Dedifferentiated amniotic fluid mesenchymal stem cell (primary cell): ENCODE measurements around the gene KCNV2.

Source experiments
- DNase-seq: peaks from one replicate; pipeline ENCODE4 v3.0.0-alpha.2; 2016; ENCODE audit errors: extremely low spot score

KCNV2 gene

DNA sequence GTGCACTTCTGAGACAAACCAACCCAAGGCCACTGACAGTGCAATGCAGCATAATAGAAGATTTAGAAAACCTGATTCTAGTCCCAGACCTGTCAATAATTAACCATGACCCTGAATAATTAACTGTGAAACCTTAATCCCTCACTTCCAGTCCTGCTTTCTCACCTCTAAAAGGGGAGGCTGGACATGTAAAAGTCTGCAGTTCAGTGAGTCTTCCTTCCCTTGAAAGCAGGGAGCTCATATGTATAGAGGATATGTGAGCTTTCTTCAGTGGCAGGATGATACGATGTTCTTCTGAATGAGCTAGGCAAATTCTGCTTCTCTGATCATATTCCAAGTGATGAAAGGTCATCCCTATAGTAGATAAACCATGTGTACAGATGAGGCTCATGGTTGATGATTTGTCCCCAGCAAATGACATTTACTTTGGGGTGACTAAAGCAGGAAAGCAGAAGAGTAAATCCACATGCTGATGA lies 2.9 kb downstream of the KCNV2 start:
- no peak for DNase-seq

DNA sequence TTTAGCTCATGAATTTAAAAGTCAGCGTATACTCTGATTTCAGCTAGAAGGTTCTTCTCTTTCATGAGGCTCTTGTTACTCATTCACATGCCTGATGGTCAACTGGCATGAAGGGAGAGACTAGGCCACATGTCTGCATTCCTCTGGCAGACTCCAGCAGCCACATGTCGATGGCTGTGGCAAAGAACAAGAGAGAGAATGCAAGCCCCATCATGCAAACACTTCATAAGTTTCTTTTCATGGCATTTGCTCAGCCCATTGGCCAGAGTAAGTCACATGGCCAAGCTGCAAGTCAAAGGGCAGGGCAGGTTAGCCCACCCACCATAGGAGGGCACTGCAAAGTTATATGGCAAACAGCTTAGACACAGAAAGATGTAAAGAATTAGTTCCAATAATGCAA lies 5.4 kb downstream of the KCNV2 start:
- DNase-seq = peak; percentile 41

DNA sequence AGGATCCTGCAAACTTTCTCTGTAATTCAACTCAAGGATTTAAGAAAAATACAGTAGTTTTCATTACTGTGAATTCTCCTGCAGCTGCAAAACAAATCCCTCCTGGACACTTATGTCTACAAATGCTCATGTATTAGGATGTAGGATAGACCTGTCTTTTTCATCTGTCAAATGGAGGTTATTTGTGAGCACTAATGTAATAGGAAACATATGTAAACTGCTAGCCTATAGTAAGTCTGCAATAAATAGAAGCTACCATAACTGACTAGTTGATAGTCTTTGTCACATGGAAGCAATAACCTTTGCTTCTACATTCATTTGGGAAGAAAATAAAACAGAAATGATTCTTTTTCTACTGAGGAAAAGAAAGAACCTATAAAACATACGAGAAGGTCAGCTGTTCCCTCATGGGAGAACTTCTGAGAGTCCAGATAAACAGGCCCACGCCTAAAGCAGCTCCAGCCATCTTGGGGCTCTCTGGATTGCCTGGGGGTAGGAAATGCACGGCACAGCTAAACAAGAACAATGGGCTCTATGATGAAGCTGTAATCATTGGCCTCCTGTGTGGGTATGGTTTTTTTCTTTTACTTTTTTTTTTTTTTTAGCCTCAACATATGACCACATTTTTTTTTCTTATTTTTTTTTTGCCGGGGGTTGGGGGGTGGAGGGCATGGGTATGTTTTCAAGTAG lies 6.2 kb downstream of the KCNV2 start:
- DNase-seq = no peak

DNA sequence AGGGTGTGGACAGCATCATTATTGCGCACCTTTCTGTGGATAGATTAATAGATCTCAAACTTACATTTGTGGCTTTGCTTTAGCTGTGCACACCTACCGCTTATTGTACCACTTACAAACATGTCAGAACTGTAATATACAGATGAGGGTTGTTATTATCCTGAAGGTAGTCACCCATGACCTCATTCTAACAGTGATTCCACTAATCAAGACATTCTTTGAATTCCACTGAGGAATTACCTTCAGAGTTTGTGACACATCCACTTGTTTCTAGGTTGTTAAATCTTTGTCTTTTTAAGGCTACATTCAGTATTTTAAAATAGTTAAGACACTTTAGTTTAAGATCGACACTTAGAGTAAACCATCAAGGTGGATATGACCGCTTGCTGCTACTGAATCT lies 7.8 kb downstream of the KCNV2 start:
- DNase-seq = no peak

DNA sequence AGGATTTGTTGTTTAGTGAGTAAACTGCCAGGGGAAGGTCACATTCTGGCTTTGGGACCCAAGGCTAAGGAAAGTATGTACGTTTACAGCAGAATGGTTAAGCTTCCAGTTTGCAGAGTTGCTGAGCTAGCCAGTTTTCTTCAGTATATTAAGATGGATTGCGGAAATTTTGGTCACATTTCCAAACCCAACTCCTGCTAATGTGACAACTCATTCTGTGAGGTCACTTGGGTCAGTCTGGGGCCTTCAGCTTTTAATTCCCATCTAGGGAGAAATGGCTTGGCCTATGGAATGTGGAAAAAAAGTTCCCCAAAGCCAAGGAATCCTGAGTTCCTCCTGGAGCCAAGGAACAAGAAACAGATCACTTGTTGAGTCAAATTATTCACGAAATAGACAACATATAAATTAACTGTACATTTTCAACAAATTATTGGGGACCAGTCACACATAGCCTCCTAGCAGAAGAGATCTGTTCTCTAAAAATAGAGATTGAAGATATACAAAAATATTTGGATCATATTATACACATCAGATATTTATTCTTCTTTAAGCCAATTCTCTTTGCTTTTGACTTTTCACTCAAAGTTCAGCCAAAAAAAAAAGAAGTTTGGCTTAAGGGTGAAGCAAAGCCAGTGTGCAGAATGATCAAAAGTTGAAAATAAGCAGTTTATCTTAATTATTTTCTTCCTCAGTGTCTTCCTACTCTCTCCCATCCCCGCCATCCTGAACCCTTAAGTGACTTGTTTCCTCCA lies 8.8 kb downstream of the KCNV2 start:
- DNase-seq = no peak

DNA sequence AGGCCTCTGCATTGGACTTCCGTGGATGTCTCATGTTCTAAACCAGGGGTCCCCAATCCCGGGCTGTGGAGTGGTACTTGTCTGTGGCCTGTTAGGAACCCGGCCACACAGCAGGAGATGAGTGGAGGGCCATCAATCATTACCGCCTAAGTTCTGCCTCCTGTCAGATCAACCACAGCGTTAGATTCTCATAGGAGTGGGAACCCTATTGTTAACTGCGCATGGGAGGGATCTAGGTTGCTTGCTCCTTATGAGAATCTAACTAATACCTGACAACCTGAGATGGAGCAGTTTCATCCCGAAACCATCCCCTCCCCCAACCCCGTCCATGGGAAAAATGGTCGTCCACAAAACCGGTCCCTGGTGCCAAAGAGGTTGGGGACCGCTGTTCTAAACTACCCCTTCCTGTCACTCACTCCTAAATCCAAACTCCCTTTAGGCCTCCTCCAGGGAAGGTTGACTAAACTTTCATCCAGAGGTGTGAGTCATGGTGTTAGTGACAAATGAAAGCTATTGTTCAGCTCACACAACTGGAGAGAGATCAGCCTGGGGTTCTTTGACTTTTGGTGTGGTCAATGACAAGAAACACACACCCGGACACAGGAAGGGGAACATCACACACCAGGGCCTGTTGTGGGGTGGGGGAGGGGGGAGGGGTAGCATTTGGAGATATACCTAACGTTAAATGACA lies 9.5 kb downstream of the KCNV2 start:
- DNase-seq = no peak

DNA sequence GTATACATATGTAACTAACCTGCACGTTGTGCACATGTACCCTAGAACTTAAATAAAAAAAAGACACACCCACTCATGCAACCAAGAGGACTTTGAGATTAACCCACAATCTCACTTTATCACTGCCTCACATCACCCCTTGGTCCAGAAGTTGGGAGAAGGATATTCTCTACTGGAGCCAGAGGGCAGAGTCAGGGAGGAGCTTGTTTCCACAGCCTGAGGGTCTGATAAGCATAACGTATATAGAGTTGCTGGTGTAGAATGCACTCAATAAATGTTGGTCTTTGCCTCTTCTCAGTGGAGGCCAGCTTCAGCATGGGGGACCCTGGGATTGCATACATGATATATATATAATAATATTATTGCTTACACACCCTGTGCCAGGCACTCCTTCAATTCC lies 10.1 kb downstream of the KCNV2 start:
- no peak for DNase-seq

DNA sequence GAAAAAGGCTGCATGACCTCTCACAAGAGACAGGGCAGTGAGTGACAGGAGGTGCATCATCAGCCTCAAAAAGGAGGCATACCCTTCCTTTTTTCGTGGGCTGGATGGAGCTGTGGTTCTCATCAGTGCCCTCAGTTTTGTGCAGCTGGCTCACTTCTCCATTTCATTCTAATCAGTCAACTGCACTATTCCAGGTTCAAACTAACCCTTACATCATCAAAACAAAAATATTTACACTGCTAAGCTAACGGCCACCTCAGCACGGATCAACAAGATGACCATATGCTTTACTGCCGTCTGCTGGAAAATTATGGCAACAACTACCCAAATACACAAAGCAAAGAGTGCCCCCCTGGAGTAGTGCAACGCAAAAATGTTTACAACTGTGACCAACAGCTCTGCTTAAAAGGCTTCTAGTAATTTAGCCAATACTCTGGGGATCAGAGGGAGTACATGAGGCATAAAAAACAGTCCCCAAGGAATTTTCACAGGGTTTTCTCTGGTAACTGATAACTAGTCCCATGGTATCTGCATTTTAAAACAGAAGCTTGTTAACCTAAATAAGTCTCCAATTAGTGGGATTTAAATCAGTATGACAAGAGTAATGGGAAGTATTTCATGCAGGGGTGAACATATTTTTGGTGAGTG lies 10.8 kb downstream of the KCNV2 start:
- DNase-seq = peak; percentile 49

DNA sequence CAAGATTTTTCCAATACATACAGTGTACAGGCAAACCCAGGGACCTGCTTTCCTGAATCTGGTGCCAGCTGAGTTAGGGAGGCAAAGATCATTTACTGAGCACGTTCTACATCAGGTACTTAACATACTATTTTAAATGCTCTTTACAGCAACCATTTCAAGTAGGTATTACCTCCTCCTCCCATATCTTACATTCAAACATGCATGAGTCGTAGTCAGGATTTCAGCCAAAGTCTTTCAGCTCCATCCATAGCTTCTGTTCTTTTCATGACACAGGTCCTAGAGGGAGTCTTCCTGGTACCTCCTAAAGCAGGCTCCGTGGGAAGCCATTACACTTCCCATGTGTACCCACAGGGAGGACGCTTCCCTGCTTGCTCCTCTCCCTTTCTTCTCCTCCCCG lies 11.7 kb downstream of the KCNV2 start:
- no peak for DNase-seq

DNA sequence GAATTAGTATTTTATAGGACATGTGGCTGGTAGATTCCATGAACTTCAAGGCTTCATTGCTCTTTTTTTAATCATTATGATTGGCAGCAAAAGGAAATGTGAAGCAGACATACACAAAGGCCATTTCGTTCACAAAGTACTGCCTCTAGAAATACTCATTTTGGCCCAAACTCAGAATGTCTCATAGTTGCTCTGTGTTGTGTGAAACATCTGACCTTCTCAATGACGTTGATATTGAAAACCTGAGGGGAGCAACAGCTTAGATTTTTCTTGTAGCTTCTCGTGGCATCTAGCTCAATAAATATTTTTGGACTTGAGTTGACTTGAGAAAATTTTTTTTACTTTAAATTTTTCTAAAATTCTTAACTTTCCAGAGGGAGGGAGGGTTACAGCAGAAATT lies 12.4 kb downstream of the KCNV2 start:
- DNase-seq = no peak

DNA sequence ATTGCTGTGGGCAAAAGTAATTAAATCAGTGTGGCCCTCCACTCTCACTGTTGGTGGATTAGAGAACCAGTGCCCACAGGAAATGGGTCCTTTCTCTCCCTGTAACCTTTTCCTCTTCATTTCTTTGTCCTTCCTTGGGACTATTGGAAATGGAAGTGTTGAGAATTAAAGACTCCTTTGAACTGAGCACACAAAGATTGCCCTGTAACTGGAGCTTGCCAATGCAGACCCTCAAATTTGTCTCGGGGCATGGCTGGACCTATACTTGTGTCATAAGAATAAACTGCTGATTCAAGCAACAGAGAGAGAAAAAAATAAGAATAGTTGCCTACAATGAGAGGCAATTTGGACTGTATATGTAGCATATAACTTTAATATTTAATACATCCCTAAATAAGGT lies 13.7 kb downstream of the KCNV2 start:
- DNase-seq = no peak

DNA sequence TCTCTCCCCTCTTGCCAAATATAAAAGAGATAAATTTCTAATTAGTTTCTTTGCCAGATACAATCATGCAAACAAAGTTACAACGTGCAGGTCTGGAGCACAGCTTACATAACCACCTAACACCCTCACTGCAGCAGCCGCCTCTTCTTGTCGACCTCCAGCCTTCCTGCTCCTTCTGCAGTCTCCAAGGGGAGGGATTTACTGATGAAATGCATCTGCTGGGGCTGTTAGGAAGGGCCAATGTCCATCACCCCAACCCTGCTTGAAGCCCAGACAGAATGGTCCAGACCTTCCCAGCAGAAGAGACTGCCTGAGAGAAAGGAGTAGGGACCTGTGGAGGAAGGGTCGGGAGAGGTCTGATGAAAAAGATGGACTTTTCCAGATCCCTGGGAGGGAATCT lies 15.2 kb downstream of the KCNV2 start:
- no peak for DNase-seq

DNA sequence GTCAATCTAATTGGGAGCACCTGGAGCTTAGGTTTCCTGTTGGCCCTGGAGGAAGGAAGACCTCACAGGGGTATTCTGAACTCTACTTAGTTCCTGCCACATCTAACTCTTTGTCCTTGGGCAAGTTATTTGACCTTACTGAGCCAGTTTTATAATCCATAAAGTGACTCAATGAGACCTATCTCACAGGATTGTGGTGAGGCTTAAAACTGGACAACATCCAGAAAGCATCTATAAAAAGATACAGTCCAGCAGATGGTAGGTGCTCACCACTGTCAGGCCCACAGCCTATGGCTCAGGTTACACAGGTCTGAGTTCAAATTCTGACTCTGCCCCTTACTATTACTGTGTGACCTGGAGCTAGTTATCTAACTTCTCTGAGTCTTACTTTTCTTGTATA lies 23.3 kb downstream of the KCNV2 start:
- DNase-seq = no peak

DNA sequence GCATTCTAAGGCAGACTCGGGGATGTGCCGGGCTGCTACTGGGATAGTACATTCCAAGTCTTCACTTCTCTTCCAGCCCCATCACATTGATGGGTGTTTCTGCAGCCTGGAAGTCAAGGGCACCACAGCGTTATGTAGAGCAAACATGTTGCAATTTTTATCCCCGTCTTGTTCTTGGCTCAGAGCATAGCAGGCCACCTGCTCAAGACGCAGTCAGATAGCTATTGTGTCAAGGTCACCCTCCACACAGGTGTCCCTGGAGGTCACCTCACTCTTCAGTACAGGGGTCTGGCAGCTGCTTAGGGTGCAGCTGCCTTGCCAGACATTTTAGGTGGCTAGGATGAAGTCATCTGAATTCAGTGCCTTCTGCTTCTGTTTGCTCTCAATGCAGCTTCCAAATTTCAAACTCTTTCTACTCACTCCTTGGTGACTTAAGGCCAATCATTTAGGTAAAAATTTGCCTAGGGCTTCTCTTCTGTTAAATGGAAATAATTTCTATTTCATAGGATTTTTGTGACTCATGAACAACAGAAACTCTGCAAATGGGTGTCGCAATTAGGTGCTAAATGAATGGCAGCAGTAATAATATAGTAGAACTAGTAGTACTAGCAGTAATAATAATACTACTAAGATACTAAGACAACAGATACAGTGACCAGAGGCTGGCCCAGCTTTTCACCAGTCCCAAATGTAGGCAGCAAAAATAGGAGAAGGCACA lies 24.3 kb downstream of the KCNV2 start:
- DNase-seq = no peak

DNA sequence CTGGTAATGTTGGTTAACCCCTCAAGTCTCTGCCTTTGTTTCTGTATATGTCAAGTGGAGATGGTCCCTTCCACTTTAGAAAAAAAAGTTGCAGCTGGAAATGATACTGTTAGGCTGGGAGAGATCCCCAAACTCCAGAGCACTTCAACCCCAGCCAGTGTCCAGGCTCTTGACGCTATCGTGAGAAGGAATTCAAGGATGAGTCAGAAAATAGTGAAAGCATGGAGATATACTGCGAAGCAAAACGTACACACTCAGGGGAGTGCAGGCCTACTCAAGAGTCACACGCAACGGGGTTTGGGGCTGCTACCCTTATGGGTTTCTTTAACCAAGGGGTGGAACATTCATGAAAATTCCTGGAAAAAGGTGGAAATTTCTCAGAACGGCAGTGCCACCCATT lies 24.9 kb downstream of the KCNV2 start:
- DNase-seq = no peak

DNA sequence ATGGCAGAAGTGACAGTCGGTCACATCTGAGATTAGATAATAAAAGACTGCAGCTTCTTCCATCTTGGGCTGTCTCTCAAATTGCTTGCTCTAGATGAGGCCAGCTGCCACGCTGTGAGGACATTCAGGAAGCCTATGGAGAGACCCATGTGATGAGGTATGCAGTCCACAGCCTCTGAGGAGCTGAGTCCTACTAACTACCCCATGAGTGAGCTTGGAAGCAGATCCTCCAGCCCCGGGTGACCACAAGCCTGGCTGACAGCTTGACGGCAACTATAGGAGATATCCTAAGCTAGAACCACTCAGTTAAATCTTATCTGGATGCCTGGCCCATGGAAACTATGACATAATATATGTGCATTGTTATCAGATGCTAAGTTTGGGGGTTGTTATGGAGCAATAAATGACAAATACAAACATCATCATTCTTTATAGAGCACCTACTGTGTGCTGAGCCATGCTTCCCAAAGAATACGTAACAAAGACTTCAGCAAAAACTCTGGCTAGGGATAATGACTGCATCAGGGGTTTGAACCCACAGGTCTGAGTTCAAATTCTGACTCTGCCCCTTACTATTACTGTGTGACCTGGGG lies 26.7 kb downstream of the KCNV2 start:
- no peak for DNase-seq

DNA sequence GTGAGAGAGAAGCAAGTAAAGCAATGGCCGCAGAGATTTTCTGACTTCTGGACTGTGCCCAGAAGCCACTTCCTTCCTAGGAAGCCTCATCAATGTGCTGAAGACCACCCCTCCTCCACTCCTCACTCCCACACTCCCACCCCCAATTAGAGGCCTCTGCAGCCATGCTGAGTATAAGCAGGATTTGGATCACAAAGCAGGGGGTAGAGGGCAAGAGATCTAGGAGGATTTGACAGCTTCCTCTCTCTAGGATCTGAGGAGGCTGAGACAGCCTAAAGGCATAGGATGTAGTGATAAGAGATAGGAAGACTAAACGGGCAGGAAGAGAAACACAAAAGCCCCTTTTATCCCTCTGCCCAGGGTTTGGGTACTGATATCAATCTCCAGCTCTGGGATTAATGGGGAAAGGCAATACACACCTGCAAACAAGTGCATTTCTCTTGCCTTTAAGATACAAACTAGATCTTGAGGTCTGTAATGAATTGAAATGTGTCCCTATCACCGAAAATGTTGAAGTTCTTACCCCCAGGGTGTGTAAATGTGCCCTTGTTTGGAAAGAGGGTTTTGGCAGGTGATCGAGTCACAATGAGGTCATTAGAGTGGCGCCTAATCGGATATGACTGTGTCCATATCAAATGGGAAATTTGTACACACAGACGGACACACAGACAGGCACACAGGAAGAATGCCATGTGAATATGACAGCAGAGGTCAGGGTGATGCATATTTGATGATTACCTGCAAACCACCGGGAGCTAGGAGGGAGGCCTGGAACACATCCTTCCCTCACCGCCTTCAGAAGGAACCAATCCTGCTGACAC lies 28.5 kb downstream of the KCNV2 start:
- no peak for DNase-seq

DNA sequence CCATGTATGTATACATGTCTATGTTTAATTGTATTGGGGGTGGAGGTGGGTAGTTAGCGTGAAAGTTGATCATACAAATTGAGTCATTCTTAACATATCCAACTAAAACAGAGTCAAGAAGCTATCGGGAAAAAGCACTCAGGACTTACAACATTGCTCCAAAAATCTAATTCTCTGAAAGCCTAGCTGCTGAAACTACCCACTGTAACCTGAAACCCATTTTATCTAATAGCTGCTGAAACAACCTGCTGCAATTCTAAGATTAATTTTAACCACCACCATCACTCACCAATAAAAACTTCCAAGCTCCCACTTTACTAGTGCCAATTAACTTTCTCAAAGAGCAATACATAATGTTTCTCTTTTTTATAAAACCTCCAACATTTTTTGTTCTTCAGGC lies 32.2 kb downstream of the KCNV2 start:
- no peak for DNase-seq

DNA sequence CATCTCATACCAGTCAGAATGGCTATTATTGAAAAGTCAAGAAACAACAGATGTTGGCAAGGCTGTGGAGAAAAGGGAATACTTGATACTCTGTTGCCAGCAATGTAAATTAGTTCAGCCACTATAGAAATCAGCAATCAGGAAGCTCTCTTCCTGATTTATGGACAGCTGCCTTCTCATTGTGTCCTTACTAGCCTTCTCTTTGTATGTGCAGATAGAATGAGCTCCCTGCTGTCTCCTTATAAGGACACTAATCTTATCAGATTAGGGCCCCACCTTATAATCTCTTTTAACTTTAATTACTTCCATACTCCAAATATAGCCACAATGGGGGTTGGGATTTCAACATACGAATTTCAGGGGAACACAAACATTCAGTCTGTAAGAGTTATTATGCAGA lies 38.0 kb downstream of the KCNV2 start:
- no peak for DNase-seq

DNA sequence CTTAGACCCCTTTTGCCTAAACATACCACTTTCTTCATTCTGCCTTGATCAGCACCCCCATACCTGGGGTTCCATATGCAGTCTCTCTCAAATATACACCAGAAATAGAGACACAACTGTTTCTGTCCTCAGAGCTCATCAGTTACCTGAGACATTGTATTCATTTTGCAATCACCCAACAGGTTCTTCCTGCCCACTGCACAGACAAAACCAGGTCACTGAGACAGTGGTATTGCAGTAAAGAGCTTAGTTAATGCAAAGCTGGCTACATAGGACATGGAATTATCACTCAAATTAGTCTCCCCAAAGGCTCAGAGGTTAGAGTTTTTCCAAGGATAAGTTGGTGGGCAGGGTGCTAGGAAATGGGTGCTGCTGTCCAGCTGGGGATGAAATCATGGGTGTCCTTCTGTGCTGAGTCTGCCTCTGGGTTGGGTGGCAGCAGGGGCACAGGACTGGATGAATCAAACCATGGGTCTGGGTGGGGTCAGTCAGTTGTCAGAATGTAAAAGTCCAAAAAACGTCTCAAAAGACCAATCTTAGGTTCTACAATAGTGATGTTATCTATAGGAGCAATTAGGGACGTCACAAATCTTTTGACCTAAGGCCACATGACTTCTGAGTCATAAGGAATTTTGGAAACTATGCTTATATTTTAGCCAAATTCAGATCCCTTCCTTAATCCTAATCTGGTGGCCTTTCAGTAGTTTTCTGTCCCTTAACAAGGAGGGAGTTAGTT lies 41.0 kb downstream of the KCNV2 start:
- DNase-seq = no peak
